ENCODE results near the gene PDE6A.

The PDE6A gene

DNA sequence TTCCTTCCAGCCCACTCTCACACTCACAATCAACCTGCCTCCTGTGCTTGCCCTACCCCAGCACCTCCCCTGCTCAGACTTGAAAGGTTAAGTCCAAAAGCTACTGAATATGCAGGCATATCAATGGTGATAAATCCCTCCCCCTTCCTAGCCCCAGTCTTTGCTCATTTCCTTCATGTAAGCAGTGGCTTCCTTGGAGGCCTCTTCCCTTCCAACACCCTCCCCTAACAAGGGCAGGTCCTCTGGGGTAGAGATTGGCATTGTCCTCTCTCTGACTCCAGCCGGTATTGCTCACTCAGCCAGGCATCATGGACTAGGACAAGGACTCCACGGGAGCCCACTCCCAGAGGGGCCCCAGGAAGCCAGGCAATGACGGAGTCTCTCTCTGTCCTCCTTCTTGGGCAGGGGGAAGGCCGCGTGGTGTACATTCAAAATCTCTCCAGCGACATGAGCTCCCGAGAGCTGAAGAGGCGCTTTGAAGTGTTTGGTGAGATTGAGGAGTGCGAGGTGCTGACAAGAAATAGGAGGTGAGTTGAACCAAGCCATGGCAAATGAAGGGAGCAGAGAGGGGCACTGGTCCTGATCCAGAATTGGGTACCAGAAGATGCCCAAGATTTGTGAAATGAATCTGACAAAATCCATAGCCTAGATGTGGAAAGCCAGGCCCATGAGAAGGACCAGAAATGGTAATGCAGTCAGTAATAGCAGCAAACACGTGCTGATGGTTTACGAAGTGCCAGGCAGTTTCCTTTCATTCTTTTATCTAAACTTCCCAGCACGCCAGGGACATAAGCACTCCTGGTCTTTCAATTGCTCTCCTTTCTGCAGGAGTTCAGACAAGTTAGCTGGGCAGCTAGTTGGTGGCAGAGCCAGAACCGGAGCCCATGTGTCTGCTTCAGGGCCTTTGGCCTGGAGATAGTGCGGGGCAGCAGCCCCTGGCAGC, 102.5 kb downstream of the PDE6A start:
- DNase-seq (ENCODE audit: insufficient read length, low spot score) (no peak), FAIRE-seq (no peak)

DNA sequence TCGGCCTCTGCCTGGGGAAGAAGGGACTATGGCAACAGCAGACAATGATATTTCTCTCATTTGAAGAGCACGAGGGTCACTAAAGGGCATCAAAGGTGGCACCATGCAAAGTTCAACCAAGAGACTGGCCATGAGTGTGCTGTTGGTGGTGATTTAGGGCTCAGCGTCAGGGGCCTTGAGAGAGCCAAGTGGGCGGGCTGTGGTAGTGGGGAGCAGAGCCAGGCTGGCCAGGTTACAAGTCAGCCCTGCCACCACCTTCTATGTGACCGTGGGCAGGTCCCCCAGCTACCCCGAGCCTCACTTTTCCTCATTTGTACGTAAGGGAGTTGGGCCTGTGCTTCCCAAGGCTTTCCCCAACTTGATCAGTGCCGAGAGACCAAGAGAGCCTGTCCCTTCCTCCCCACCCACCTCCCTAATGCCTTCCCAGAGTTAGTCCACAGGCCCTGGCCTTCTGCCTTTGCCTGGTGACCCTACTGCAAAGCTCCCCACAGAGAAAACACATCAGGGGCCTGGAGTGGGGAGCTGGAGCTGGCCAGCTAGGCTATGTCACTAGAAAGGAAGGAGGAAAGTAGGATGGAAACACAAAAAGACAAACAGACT, 104.3 kb downstream of the PDE6A start:
- no peak for DNase-seq (ENCODE audit: insufficient read length, low spot score)
- no peak for FAIRE-seq

DNA sequence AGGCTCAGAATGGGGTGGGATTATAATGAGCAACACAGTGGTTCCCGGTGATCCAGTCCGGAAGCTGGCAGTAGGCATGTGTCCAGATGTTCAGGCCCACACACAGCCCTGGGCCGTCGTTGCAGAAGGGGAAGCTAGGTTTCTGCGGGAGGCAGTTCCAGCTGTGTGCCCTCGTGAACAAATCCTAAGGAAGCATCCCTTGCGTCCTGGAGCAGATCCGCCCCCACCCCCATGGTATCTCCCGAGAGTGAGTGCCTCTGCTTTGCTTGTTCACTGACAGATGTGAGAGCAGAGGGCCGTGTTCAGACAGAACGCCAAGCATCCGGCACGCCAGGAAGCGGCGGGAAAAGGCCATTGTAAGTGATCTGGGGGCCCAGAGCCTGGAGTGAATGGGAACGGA, 104.8 kb downstream of the PDE6A start:
- no peak for FAIRE-seq
- no peak for DNase-seq (ENCODE audit: insufficient read length, low spot score)

DNA sequence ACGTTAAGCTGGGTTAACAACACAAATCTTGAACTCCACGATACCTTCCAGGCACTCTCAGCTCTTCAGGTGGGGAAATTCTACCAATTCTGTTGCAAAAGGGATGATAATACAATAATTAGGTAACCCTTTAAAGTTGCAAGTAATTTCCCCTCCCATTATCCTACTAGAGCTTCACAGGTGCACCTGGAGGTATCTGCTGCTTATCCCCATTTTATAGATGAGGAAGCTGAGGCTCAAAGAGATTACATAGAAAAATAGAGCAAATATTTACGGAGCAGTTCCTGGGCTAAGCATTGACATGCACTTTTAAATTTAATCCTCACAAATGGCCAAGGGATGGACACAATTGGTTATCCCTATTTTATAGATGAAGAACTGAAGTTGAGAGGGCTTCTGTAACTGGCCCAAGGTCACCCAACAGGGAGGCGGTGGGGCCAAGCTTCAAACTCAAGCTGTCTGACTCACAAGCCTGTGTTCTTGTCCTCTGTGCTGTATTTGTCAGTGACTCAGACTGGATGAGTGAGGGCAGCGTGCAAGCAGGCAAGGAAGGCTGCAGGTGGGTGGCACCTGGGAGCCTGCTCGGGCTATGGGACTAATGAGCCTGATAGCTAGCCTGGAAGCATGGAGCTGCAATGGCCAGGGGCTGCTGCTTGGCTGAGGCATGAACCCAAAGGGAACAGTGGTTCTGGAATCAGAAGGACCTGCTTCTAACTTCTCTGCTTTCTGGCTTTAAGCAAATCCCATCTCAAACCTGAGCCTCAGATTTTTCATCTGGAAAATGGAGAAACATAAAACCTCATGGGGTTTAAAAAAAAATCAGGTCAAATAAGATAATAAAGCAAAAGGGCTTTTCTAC, 105.5 kb downstream of the PDE6A start:
- no peak for FAIRE-seq
- DNase-seq (ENCODE audit: insufficient read length, low spot score) = no peak

DNA sequence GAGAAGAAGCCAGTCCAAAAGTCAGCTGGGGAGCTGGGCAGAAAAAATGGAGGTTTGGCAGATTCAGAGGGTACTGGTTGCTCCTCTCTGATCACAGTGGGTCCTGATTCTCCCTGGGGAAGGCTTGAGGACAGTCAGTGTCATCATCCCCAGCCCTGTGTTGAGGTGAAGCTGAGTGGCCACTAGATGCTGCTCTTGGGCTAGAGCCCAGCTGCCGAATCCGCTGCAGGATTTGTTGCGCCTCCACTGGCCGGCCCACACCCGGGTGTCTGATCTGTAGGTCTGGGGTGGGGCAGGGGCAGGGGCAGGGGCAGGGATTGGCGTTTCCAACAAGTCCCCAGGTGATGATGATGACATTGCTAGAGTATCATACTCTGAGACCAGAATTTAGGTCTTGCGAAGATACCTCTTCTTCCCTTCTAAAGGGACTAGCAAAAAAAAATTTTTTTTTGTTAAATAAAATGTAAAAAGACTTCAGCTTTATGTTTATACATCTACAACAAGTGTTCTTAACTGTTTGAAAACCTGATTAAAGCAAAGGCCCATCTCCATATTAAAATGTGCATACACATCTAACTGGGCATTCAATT, 106.8 kb downstream of the PDE6A start:
- FAIRE-seq (peak; percentile 36), DNase-seq (ENCODE audit: insufficient read length, low spot score) (peak; percentile 86)

DNA sequence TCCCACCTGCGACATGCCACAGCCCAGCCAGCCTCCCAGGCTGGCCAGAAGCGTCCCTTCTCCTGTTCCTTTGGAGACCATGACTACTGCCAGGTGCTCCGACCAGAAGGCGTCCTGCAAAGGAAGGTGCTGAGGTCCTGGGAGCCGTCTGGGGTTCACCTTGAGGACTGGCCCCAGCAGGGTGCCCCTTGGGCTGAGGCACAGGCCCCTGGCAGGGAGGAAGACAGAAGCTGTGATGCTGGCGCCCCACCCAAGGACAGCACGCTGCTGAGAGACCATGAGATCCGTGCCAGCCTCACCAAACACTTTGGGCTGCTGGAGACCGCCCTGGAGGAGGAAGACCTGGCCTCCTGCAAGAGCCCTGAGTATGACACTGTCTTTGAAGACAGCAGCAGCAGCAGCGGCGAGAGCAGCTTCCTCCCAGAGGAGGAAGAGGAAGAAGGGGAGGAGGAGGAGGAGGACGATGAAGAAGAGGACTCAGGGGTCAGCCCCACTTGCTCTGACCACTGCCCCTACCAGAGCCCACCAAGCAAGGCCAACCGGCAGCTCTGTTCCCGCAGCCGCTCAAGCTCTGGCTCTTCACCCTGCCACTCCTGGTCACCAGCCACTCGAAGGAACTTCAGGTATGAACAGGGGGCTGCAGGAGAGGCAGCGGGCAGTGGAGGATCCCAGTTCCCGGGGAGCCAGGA, 108.0 kb downstream of the PDE6A start:
- DNase-seq (ENCODE audit: insufficient read length, low spot score) = no peak
- no peak for FAIRE-seq

DNA sequence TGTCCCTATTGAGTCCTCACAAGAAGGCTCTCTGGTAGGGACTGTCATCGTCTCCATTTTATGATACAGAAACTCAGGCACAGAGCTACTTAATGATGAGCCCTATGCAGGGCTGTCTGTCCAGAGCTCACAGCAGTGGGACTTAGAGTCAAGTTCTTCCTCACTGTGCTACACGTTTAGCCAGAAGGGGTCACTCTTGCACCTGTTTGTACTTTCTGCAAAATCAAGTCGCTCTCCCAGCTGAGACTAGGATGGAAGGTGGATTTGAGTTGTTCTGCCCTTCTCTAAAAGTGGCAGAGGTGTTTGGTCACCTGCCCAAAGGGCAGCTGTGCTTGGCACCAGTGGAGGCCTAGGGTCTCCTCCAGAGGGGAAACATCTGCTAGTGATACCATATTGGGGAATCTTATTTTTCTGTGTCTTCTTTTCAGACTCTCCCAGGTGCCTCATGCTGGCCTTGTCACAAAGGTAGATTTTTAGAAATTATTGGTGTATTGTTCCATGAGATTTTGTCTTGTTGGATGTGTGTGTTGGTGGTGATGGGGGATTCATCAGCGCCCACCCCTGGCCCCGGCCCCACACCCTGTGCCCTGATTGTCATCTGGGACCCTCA, 110.2 kb downstream of the PDE6A start:
- DNase-seq (ENCODE audit: insufficient read length, low spot score) (peak; percentile 78), FAIRE-seq (peak; percentile 74)

DNA sequence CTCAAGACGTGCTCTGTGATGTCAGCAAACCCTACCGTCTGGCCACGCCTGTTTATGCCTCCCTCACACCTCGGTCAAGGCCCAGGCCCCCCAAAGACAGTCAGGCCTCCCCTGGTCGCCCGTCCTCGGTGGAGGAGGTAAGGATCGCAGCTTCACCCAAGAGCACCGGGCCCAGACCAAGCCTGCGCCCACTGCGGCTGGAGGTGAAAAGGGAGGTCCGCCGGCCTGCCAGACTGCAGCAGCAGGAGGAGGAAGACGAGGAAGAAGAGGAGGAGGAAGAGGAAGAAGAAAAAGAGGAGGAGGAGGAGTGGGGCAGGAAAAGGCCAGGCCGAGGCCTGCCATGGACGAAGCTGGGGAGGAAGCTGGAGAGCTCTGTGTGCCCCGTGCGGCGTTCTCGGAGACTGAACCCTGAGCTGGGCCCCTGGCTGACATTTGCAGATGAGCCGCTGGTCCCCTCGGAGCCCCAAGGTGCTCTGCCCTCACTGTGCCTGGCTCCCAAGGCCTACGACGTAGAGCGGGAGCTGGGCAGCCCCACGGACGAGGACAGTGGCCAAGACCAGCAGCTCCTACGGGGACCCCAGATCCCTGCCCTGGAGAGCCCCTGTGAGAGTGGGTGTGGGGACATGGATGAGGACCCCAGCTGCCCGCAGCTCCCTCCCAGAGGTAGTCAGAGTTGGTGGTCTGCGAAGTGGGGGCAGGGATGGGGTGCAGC, 111.3 kb downstream of the PDE6A start:
- FAIRE-seq (no peak), DNase-seq (ENCODE audit: insufficient read length, low spot score) (no peak)

DNA sequence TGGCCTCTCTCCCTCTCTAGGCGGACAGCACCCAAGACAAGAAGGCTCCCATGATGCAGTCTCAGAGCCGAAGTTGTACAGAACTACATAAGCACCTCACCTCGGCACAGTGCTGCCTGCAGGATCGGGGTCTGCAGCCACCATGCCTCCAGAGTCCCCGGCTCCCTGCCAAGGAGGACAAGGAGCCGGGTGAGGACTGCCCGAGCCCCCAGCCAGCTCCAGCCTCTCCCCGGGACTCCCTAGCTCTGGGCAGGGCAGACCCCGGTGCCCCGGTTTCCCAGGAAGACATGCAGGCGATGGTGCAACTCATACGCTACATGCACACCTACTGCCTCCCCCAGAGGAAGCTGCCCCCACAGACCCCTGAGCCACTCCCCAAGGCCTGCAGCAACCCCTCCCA, 112.0 kb downstream of the PDE6A start:
- FAIRE-seq (no peak), DNase-seq (ENCODE audit: insufficient read length, low spot score) (no peak)

DNA sequence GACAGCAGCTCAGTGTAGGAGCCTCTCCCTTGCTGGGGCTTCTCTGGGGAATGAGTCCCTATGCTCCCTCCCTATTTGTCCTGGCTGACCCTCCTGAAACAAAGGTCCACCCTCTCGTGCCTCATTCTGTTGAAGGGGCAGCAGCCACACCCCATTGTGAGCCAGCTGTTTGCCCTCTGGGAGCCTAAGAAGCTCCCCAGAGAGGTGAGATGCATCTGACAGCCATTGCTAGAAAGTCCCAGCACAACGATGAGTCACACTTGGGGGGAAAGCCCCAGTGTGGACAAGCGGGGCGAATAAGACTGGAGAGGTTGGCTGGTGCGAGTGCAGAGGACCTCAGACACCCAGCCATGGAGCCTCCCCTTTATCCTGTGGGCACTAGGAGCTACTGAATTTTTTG, 113.1 kb downstream of the PDE6A start:
- no peak for FAIRE-seq
- no peak for DNase-seq (ENCODE audit: insufficient read length, low spot score)

DNA sequence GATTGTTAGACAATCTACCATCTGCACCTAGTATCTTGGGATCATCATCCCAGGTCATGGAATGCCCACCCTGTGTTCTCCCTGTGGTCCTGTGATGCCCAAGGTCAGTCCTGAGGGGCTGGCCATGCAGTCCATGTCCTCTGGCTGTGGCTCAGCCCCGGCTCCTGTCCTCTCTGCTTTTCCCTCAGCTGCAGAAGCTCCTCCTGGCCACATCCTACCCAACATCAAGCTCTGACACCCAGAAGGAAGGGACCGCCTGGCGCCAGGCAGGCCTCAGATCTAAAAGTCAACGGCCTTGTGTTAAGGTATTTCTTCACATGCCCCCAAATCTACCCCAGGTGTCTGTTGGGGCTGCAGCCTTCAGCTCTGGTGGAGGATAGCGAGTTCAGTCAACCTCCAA, 114.0 kb downstream of the PDE6A start:
- FAIRE-seq (no peak), DNase-seq (ENCODE audit: insufficient read length, low spot score) (no peak)

DNA sequence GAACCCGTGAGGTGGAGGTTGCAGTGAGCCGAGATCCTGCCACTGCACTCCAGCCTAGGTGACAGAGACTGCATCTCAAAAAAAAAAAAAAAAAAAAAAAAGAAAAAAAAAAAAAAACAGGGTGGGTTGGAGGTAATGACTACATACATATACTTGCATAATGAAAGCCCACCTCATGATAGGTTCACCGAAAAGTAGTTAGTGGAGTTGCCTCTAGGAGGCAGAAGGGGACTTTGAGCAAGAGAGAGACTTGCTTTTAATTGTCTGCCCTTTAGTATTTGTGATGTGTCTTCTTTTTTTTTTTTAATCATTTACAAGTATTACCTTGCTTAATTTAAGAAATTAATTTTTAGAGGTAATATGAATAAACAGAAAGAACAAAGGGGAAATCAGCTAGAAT, 114.6 kb downstream of the PDE6A start:
- FAIRE-seq (no peak), DNase-seq (ENCODE audit: insufficient read length, low spot score) (no peak)

DNA sequence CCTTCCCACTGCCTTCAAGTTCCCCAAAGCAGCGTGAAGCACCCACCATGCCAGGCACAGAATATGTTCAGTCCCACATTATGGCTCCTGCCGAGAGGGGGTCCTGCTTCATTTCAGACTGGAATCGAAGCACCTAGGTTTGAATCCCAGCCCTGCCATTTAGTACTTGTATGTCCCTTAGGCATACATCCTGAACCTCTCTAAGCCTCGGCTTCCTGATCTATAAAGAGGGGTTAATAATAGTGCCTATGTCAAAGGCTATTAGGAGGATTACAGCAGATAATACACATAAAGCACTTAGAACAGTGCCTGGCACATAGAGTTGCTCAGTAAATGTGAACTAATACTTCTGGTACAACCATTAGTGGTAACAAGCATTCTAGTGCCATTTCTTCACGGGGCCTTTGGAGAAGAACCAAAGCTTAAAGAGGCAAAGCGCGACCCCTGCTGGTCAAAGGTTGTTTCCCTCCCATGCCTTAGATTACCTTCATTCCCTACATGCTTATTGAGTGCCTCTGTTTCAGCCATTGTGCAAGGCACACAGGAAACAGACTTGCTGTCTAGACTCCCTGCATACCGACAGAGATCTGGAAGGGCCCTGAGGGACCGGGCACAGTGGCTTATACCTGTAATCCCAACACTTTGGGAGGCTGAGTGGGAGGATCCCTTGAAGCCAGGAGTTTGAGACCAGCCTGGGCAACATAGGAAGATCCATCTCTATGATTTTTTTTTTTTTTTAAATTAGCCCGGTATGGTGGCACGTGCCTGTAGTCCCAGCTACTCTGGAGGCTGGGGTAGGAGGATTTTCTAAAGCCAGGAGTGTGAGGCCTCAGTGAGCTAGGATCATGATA, 116.2 kb downstream of the PDE6A start:
- peak; percentile 96 for FAIRE-seq

DNA sequence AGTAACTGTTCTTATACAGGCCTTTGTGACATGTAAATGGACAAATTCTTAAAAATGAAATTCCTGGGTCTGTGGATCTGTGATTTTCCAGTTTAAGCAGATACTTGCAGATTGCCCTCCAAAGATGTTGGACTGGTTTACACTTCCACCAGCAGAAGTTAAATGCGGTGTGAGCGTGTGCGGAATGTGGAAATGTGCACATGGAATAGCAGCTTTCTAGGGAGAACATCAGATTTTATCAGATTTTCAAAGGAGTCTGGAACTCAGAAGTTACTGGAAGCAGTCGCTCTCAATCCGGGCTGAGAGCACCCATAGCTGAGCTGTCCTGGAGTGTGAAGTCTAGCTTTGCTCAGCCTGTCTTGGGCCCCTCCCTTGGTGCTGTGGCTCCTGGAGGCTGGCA, 117.0 kb downstream of the PDE6A start:
- FAIRE-seq = no peak

More for the DNA sequence above, 116.2 kb downstream of the PDE6A start:
- DNase-seq (ENCODE audit: insufficient read length, low spot score) = peak; percentile 89

DNA sequence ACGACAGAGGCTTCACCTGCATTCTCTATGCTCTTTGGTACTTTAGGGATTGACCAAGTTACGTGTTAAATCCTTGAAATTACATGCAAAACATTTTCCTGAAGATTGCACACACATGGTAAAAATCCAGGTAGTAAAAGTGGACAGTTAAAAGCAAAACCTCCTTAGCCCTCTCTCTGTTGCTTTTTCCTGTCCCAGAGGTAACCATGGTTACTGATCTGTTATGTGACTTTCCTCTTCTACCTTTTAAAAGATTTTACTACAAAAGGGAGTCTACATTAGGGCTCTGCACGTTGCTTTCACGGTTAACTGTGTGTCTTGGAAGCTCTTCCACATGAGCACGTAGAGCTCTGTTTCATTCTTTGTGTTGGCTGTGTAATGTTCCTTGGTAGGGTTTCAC, 117.5 kb downstream of the PDE6A start:
- DNase-seq (ENCODE audit: insufficient read length, low spot score) = no peak
- FAIRE-seq = no peak

More for the DNA sequence above, 117.0 kb downstream of the PDE6A start:
- DNase-seq (ENCODE audit: insufficient read length, low spot score) = no peak

DNA sequence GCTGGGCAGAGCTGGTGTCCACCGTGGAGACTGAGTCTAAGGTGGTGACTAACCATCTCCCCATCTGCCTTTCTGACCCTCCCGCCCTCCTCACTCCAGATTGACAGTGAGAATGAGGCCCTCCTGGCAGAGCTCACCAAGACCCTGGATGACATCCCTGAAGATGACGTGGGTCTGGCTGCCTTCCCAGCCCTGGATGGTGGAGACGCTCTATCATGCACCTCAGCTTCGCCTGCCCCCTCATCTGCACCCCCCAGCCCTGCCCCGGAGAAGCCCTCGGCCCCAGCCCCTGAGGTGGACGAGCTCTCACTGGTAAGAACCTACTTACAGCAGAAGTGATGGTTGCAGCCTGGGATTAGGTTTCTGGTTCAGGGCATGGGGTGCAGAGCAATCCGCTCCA, 118.0 kb downstream of the PDE6A start:
- FAIRE-seq (no peak), DNase-seq (ENCODE audit: insufficient read length, low spot score) (no peak)

DNA sequence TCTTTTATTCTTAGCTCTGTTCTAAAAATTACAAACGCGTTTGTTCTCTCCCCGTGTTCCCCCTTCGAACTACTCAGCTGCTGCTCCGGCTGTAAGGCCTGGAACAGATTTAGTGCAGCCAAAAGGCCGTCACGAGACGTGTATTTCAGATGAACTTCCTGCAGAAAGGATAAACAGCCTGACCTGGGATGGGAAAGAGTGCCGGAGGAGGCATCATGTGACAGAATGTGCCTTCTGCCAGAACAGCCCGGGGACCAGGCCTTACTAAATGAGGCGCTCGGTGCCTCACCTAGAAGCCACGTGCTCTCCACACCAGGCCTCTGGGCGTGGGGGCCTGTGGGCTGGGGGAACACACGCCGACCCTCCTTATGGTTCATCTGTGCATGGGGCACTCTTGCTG, 119.7 kb downstream of the PDE6A start:
- no peak for FAIRE-seq
- no peak for DNase-seq (ENCODE audit: insufficient read length, low spot score)

DNA sequence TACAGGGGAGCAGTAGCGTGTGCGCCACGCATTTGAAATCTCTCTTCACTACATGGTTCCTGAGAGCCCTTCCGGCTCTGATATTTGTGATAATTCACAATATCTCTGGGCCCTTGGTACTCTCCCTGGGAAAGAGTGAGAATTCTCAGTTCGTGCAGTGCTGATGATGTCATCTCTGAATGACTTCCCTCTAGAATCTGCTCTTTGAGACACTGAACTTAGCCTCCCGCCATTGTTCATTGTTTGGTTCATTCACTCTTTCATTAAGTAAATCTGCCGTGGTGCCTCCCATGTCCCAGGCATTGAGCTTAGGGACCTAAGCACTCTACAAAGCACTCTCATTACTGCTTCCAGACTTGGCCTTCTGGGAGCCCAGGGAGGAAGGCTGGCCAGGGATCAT, 120.5 kb downstream of the PDE6A start:
- no peak for FAIRE-seq
- DNase-seq (ENCODE audit: insufficient read length, low spot score) = no peak
